ENCODE measurements around the gene PLEKHA1.

Gene PLEKHA1

GRCh38 chr10:122426829-122427228 lies 52.3 kb downstream of the PLEKHA1 start:
- DNase-seq, result no peak

- DNase-seq, result no peak
Observed at GRCh38 chr10:122427280-122427679, 52.8 kb downstream of the PLEKHA1 start.

GRCh38 chr10:122435212-122435827 lies 60.8 kb downstream of the PLEKHA1 start:
- DNase-seq, result no peak

GRCh38 chr10:122441961-122442360 lies 67.5 kb downstream of the PLEKHA1 start:
- DNase-seq, result no peak

- no peak for DNase-seq
Observed at GRCh38 chr10:122445469-122445868, 71.0 kb downstream of the PLEKHA1 start.

GRCh38 chr10:122445904-122446303 lies 71.4 kb downstream of the PLEKHA1 start:
- DNase-seq, result no peak

- DNase-seq, result no peak
Observed at GRCh38 chr10:122446668-122447423, 72.3 kb downstream of the PLEKHA1 start.

GRCh38 chr10:122448600-122448999 lies 74.1 kb downstream of the PLEKHA1 start:
- no peak for DNase-seq

GRCh38 chr10:122449153-122449552 lies 74.6 kb downstream of the PLEKHA1 start:
- no peak for DNase-seq

- DNase-seq, result no peak
Observed at GRCh38 chr10:122450353-122450990, 76.0 kb downstream of the PLEKHA1 start.

- DNase-seq, result no peak
Observed at GRCh38 chr10:122454071-122454470, 79.6 kb downstream of the PLEKHA1 start.

- DNase-seq, result no peak
Observed at GRCh38 chr10:122454603-122455080, 80.1 kb downstream of the PLEKHA1 start, which contains the start of gene ARMS2. Gene ARMS2 (plus strand): TSS chr10:122454653. CDS start chr10:122454728, 75 bp downstream.

GRCh38 chr10:122455376-122456079 lies 81.0 kb downstream of the PLEKHA1 start:
- no peak for DNase-seq

- DNase-seq, result no peak
Observed at GRCh38 chr10:122457934-122458333, 83.4 kb downstream of the PLEKHA1 start.

GRCh38 chr10:122458693-122459092 lies 84.2 kb downstream of the PLEKHA1 start:
- no peak for DNase-seq

GRCh38 chr10:122459561-122460273 lies 85.2 kb downstream of the PLEKHA1 start:
- DNase-seq, result no peak

- DNase-seq, result no peak
Observed at GRCh38 chr10:122460891-122461293, 86.4 kb downstream of the PLEKHA1 start.

GRCh38 chr10:122461367-122461728 lies 86.8 kb downstream of the PLEKHA1 start, which contains the start of gene HTRA1:
Gene HTRA1 (plus strand): TSS chr10:122461553. CDS start chr10:122461653, 100 bp downstream.
- no peak for DNase-seq

- DNase-seq, result no peak
Observed at GRCh38 chr10:122461729-122462532, 87.4 kb downstream of the PLEKHA1 start.

- DNase-seq, result no peak
Observed at GRCh38 chr10:122462533-122463465, 88.3 kb downstream of the PLEKHA1 start.
